A549 (cell line): ENCODE results near the gene SCT. TPM values are rescaled to one million over a fixed set of nuclear protein-coding genes. Genes with fewer than 3 reads are reported as not detected.

Experiments
- ATAC-seq, 2 experiments: fragments of 200-7000 bp in 1 of 2; fragments of >200 bp in 1 of 2; cut with Nextera tagmentation in 1 of 2; cut with Tn5 transposase in 1 of 2; 3 replicates each; pipeline versions ENCODE4 v1.8.0 to v1.9.1; 2018 to 2020; ENCODE audit warnings: mild to moderate bottlenecking in 1 of 2, moderate library complexity in 1 of 2
- CTCF ChIA-PET: fragments of 300-600 bp; sonication (Branson Sonifier 250); formaldehyde crosslinking; extraction: SDS; loops from one replicate; lab custom pipeline; 2021; ENCODE audit warnings: antibody characterized with exemption, inconsistent platforms; lab: Yijun Ruan, JAX
- POLR2A ChIA-PET: fragments of 350-600 bp; formaldehyde crosslinking; extraction: SDS; loops from one replicate; lab custom pipeline; 2021; ENCODE audit warnings: antibody characterized with exemption, inconsistent platforms; lab: Yijun Ruan, JAX
- DNase-seq, 2 experiments: peaks; one replicate each; pipeline versions ENCODE4 v3.0.0 to v3.0.0-alpha.2; 2011 to 2016; ENCODE audit warnings: low read depth in 1 of 2, low spot score in 1 of 2
- FAIRE-seq: peaks from 2 replicates; lab custom pipeline; 2011; peaks lifted over from hg19 to GRCh38; lab: Jason Lieb, UNC
- H3K27ac ChIP-seq, 2 experiments: fragments of >200 bp; sonication (Bioruptor Twin); formaldehyde crosslinking; 3 replicates each; pipeline ENCODE4 v1.5.1; 2016 to 2017
- H3K4me1 ChIP-seq: fragments of >200 bp; sonication (Bioruptor Twin); formaldehyde crosslinking; 3 replicates; pipeline ENCODE4 v1.6.1; 2016
- H3K4me2 ChIP-seq: fragments of >200 bp; sonication (Bioruptor Twin); formaldehyde crosslinking; 3 replicates; pipeline ENCODE4 v1.6.1; 2016
- H3K4me3 ChIP-seq: fragments of >200 bp; sonication (Bioruptor Twin); formaldehyde crosslinking; 3 replicates; pipeline ENCODE4 v1.5.1; 2016
- H3K9me3 ChIP-seq: fragments of >200 bp; sonication (Bioruptor Twin); formaldehyde crosslinking; 3 replicates; pipeline ENCODE4 v1.6.1; 2016
- CEBPB ChIP-seq, 2 experiments: fragments of >200 bp in 1 of 2; sonication (Bioruptor Twin) in 1 of 2; formaldehyde crosslinking in 1 of 2; IDR thresholded peaks; 2 replicates each; pipeline ENCODE4 v1.6.1; 2012 to 2016
- EHMT2 ChIP-seq: fragments of 200-600 bp; sonication (generic); IDR thresholded peaks from 2 replicates; pipeline ENCODE4 v1.6.1; 2016; ENCODE audit warnings: antibody characterized with exemption, low read depth, mild to moderate bottlenecking, moderate library complexity
- ELK1 ChIP-seq: fragments of 150-350 bp; IDR thresholded peaks from 2 replicates; pipeline ENCODE4 v1.6.1; 2014; ENCODE audit warnings: low read depth, mild to moderate bottlenecking, low read length
- FOSB ChIP-seq: fragments of 250-450 bp; sonication (Bioruptor Pico); IDR thresholded peaks from 2 replicates; pipeline ENCODE4 v1.5.0; 2020; ENCODE audit warnings: mild to moderate bottlenecking, moderate library complexity
- FOSL2 ChIP-seq, 2 experiments: fragments of 450-650 bp in 1 of 2; fragments of >200 bp in 1 of 2; sonication (Bioruptor Twin) in 1 of 2; formaldehyde crosslinking; IDR thresholded peaks; 2 replicates each; pipeline versions ENCODE4 v1.5.0 to v1.6.1; 2016 to 2020; ENCODE audit warnings: mild to moderate bottlenecking in 1 of 2, moderate library complexity in 1 of 2
- FOXS1 ChIP-seq: fragments of 250-450 bp; sonication (Bioruptor Pico); IDR thresholded peaks from 2 replicates; pipeline ENCODE4 v1.5.0; 2020; ENCODE audit warnings: mild to moderate bottlenecking, moderate library complexity
- HDAC2 ChIP-seq: fragments of 200-600 bp; sonication (generic); IDR thresholded peaks from 2 replicates; pipeline ENCODE4 v1.6.1; 2016
- HES2 ChIP-seq: fragments of >200 bp; sonication (Bioruptor Twin); formaldehyde crosslinking; IDR thresholded peaks from 2 replicates; pipeline ENCODE4 v1.6.1; 2016
- HOXB5 ChIP-seq: fragments of 250-450 bp; sonication (Bioruptor Pico); IDR thresholded peaks from 2 replicates; pipeline ENCODE4 v1.5.0; 2020; ENCODE audit warnings: mild to moderate bottlenecking, moderate library complexity
- JUN ChIP-seq, 2 experiments: fragments of >200 bp; sonication (Bioruptor Twin); formaldehyde crosslinking; IDR thresholded peaks; 2 replicates in 1 of 2; 3 replicates in 1 of 2; pipeline ENCODE4 v1.6.1; 2016 to 2017
- JUNB ChIP-seq: fragments of >200 bp; sonication (Bioruptor Twin); formaldehyde crosslinking; IDR thresholded peaks from 2 replicates; pipeline ENCODE4 v1.6.1; 2016
- KDM1A ChIP-seq: fragments of 200-600 bp; sonication (generic); IDR thresholded peaks from 2 replicates; pipeline ENCODE4 v1.6.1; 2016; ENCODE audit warnings: low read depth, mild to moderate bottlenecking
- KDM5A ChIP-seq: fragments of 200-600 bp; sonication (generic); IDR thresholded peaks from 2 replicates; pipeline ENCODE4 v1.6.1; 2016; ENCODE audit warnings: antibody characterized with exemption, mild to moderate bottlenecking
- MAFK ChIP-seq: fragments of 450-650 bp; IDR thresholded peaks from 2 replicates; pipeline ENCODE4 v1.6.1; 2014; ENCODE audit not compliant: partially characterized antibody
- NFE2L2 ChIP-seq: fragments of 150-350 bp; conservative IDR thresholded peaks from 2 replicates; pipeline ENCODE4 v1.6.1; 2014; ENCODE audit warnings: low read length
- NR3C1 ChIP-seq: fragments of >200 bp; sonication (Bioruptor Twin); formaldehyde crosslinking; IDR thresholded peaks from 3 replicates; pipeline ENCODE4 v1.6.1; 2017
- POLR2AphosphoS2 ChIP-seq: conservative IDR thresholded peaks from 2 replicates; pipeline ENCODE4 v1.6.1; 2012; ENCODE audit warnings: low read length, improper control_type of control experiment, inconsistent platforms
- RARB ChIP-seq: fragments of 250-450 bp; sonication (Bioruptor Pico); IDR thresholded peaks from 2 replicates; pipeline ENCODE4 v1.8.0; 2021; ENCODE audit warnings: mild to moderate bottlenecking, moderate library complexity
- RNF2 ChIP-seq: fragments of 200-600 bp; sonication (generic); IDR thresholded peaks from 2 replicates; pipeline ENCODE4 v1.6.1; 2016; ENCODE audit warnings: low read depth, mild to moderate bottlenecking, antibody characterized with exemption, moderate library complexity, borderline replicate concordance
- WGBS: methylation state at CpG from one replicate; pipeline ENCODE4 v1.1.6; 2017; ENCODE audit errors: missing lambda C conversion rate; 5-methylcytosine and 5-hydroxymethylcytosine counted together
- polyA plus RNA-seq, 4 experiments: library from polyadenylated mRNA; depleted of rRNA in 3 of 4; stranded (reverse); fragments of >200 nt; fragmentation: RNase III in 1 of 4; extraction: RNeasy Plus Mini Kit Qiagen cat#74134 plus additional on column Dnase treatment in 1 of 4; gene quantifications; 2 replicates in 3 of 4; 3 replicates in 1 of 4; pipeline ENCODE4 v1.2.3, GENCODE V29; 2011 to 2017
- TF ChIP-seq, protein P1 (sequence below): fragments of 200-600 bp; sonication (generic); IDR thresholded peaks from 2 replicates; pipeline ENCODE4 v1.6.1; 2016; ENCODE audit warnings: antibody characterized with exemption, mild to moderate bottlenecking, moderate library complexity
- TF ChIP-seq, protein P2 (sequence below): fragments of 250-450 bp; sonication (Bioruptor Pico); IDR thresholded peaks from 2 replicates; pipeline ENCODE4 v1.5.0; 2020; ENCODE audit warnings: low read depth, mild to moderate bottlenecking, moderate library complexity

SCT gene
- polyA plus RNA-seq, 2 of the 4 experiments (the other 2 are of a cell fraction): not detected

GRCh38 chr11:659532-660085 is 32.6 kb upstream of the SCT start:
- WGBS: 88% methylated on average over 15 of the region's 16 CpGs
- ChIA-PET CTCF (interaction anchor here (0.6 to 3.5 kb wide), 4 partner anchors 37 to 84 kb away, joined by 3 to 39 read pairs (median 16); partner anchors contain the start of gene TMEM80), POLR2A (no interaction called here)
- H3K4me2 ChIP-seq: no peak overlapping the region
- no peak for DNase-seq
- peaks cover 14% of the 10 kb centered on the region for H3K4me1 ChIP-seq
- H3K9me3 ChIP-seq: no peaks in the 10 kb centered on the region
- FAIRE-seq: no peak
- TF ChIP-seq, protein P1, sequence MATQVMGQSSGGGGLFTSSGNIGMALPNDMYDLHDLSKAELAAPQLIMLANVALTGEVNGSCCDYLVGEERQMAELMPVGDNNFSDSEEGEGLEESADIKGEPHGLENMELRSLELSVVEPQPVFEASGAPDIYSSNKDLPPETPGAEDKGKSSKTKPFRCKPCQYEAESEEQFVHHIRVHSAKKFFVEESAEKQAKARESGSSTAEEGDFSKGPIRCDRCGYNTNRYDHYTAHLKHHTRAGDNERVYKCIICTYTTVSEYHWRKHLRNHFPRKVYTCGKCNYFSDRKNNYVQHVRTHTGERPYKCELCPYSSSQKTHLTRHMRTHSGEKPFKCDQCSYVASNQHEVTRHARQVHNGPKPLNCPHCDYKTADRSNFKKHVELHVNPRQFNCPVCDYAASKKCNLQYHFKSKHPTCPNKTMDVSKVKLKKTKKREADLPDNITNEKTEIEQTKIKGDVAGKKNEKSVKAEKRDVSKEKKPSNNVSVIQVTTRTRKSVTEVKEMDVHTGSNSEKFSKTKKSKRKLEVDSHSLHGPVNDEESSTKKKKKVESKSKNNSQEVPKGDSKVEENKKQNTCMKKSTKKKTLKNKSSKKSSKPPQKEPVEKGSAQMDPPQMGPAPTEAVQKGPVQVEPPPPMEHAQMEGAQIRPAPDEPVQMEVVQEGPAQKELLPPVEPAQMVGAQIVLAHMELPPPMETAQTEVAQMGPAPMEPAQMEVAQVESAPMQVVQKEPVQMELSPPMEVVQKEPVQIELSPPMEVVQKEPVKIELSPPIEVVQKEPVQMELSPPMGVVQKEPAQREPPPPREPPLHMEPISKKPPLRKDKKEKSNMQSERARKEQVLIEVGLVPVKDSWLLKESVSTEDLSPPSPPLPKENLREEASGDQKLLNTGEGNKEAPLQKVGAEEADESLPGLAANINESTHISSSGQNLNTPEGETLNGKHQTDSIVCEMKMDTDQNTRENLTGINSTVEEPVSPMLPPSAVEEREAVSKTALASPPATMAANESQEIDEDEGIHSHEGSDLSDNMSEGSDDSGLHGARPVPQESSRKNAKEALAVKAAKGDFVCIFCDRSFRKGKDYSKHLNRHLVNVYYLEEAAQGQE: no peak
- TF ChIP-seq HDAC2 (no peak), KDM5A (no peak), RARB (CRISPR knock-in tag) (no peak), JUN (IDR thresholded peaks at IDR 0.05) (no peak), RNF2 (no peak), EHMT2 (no peak), JUNB (no peak), NR3C1 (no peak), FOSL2 (IDR thresholded peaks at IDR 0.05) (no peak), FOSL2 (CRISPR knock-in tag; IDR thresholded peaks at IDR 0.05) (no peak), FOXS1 (no peak), NFE2L2 (no peak), HOXB5 (no peak)
- TF ChIP-seq, protein P2, sequence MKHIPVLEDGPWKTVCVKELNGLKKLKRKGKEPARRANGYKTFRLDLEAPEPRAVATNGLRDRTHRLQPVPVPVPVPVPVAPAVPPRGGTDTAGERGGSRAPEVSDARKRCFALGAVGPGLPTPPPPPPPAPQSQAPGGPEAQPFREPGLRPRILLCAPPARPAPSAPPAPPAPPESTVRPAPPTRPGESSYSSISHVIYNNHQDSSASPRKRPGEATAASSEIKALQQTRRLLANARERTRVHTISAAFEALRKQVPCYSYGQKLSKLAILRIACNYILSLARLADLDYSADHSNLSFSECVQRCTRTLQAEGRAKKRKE: no peak
- no peak for ATAC-seq
- no peak overlapping the region for H3K4me3 ChIP-seq
- no peak overlapping the region for H3K27ac ChIP-seq

GRCh38 chr11:657691-658126 is 30.7 kb upstream of the SCT start:
- Histone ChIP-seq H3K4me2 (no peak overlapping the region), H3K4me1 (peaks cover 14% of the 10 kb centered on the region), H3K27ac (no peak overlapping the region), H3K4me3 (no peak overlapping the region), H3K9me3 (no peaks in the 10 kb centered on the region)
- WGBS: 85% methylated on average over 14 of the region's 14 CpGs
- ATAC-seq (no peak), FAIRE-seq (no peak), DNase-seq (no peak)
- ChIA-PET CTCF (interaction anchor here (1.2 to 3.7 kb wide), 4 partner anchors 11 to 103 kb away, joined by 3 to 10 read pairs (median 4); partner anchors contain the start of genes DEAF1 and TMEM80), POLR2A (interaction anchor here (1.3 kb wide), 1 partner anchor 49 kb away, joined by 3 read pairs; no protein-coding TSS in a partner anchor)
- no peak for TF ChIP-seq POLR2AphosphoS2

DNA sequence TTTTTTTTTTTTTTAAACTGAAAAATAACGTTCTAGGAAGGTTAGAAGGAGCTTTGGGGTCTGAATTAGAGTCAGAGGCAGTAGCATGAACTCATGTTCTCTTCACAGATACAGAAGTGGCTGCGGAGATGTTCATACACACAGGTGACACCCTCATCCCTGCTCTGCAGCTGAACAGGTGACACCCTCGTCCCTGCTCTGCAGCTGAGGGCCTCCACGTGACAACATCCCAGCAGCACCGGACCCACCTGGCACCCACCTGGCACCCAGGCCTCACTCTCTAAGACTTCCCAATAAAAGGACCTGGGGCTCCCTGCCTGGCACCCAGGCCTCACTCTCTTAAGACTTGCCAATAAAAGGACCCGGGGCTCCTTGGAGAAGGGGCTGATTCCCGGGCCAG is 29.9 kb upstream of the SCT start:
- ATAC-seq: no peak; a peak in 1 of 6 replicates
- WGBS: 88% methylated on average over 7 of the region's 7 CpGs
- no peak for FAIRE-seq
- ChIA-PET POLR2A (interaction anchor here (0.7 to 1.3 kb wide), 2 partner anchors 12 to 50 kb away, joined by 3 read pairs; no protein-coding TSS in a partner anchor), CTCF (interaction anchor here (0.6 to 3.8 kb wide), 7 partner anchors 8 to 102 kb away, joined by 3 to 21 read pairs (median 5); partner anchors contain the start of genes DEAF1 and TMEM80)
- no peak for DNase-seq
- H3K27ac ChIP-seq: no peak overlapping the region
- H3K4me1 ChIP-seq: peaks cover 14% of the 10 kb centered on the region
- H3K4me2 ChIP-seq: no peak overlapping the region
- no peak overlapping the region for H3K4me3 ChIP-seq
- H3K9me3 ChIP-seq: no peaks in the 10 kb centered on the region
- TF ChIP-seq, protein P1: no peak
- TF ChIP-seq, protein P2: no peak
- no peak for TF ChIP-seq HDAC2
- no peak for TF ChIP-seq HES2
- no peak for TF ChIP-seq JUN (IDR thresholded peaks at IDR 0.05)
- TF ChIP-seq FOSB: no peak
- no peak for TF ChIP-seq CEBPB (IDR thresholded peaks at IDR 0.05)
- no peak for TF ChIP-seq ELK1
- no peak for TF ChIP-seq KDM1A
- TF ChIP-seq MAFK: no peak
- TF ChIP-seq KDM5A: no peak
